ENCODE data around the gene STRADB. TPM values are rescaled to one million over a fixed set of nuclear protein-coding genes. Genes with fewer than 3 reads are reported as not detected.

The STRADB gene
- total and polyA plus RNA-seq, 2 donors from 2014 or later = 26.1 to 60.3 TPM

DNA sequence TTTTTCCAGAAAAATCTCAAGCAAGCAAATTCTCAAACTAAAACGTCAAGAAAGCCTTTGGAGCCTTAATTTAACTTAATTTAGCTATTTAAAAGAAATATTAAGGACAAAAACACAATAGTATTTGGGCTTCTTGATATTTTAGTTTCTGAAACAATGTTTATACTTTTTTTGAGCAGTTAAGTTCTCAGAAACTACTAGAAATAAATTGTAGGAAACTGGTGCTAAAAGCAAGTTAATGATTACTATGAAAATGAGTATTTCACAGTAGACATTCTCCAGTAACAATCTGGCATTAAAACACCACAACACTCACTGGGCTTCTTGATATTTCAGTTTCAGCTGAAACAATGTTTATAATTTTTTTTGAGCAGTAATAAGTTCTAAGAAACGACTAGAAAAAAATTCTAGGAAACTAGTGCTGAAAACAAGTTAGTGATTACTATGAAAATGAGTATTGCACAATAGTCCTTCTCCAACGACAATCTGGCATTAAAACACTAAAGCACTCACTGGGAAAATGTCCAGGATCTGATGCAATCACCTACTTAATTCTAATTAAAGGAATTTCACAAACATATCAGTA lies 45.4 kb upstream of the STRADB start:
- peak in 2 of 5 donors; percentile 68 to 74 for DNase-seq
- Histone ChIP-seq H3K36me3 (ENCODE audit: control insufficient read depth in 2 of 3, insufficient read depth in 3 of 3, low read length in 3 of 3) (no peaks in the 10 kb centered on the region), H3K9me3 (ENCODE audit: control insufficient read depth in 2 of 3, insufficient read depth in 1 of 3, low read length in 3 of 3) (no peaks in the 10 kb centered on the region), H3K4me3 (ENCODE audit: low read length in 3 of 3) (peak overlapping the region in 1 of 3 donors; percentile 11), H3K27ac (ENCODE audit: low read depth in 2 of 2, low read length in 2 of 2) (peak overlapping the region; percentile 71 to 87), H3K9ac (ENCODE audit: low read length in 3 of 3) (peak overlapping the region in 1 of 3 donors; percentile 19), H3K4me1 (ENCODE audit: control insufficient read depth in 2 of 3, insufficient read depth in 2 of 3, low read depth in 1 of 3, low read length in 3 of 3) (peaks cover 6 to 31% (median 15%) of the 10 kb centered on the region in 3 donors), H3K27me3 (ENCODE audit: control insufficient read depth, insufficient read depth, low read length) (no peaks in the 10 kb centered on the region)
- intact Hi-C loops (cut with DNase I) = no loop called here
- TF ChIP-seq, protein P1, sequence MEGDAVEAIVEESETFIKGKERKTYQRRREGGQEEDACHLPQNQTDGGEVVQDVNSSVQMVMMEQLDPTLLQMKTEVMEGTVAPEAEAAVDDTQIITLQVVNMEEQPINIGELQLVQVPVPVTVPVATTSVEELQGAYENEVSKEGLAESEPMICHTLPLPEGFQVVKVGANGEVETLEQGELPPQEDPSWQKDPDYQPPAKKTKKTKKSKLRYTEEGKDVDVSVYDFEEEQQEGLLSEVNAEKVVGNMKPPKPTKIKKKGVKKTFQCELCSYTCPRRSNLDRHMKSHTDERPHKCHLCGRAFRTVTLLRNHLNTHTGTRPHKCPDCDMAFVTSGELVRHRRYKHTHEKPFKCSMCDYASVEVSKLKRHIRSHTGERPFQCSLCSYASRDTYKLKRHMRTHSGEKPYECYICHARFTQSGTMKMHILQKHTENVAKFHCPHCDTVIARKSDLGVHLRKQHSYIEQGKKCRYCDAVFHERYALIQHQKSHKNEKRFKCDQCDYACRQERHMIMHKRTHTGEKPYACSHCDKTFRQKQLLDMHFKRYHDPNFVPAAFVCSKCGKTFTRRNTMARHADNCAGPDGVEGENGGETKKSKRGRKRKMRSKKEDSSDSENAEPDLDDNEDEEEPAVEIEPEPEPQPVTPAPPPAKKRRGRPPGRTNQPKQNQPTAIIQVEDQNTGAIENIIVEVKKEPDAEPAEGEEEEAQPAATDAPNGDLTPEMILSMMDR (IDR thresholded peaks at IDR 0.05; ENCODE audit: borderline replicate concordance, extremely low read depth, insufficient read depth) = no peak
- peak; percentile 98 for FAIRE-seq

DNA sequence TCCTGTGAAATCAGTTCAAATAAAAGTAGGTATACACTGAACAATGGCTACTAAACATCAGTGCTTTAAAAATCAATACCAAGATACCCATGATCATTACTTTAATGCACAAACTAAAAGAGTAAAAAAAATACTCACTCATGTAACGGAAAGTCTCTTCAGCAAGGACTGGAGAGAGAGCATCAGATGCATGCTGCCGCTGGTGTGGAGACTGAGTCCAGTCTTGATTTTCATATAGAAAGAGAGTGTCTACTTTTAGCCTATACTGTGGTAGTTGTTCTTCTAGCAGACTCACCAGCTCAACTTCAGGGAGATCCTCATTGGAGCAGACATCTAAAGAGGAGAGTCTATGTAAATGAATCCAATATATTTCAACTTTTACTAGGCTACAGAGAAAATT lies 44.3 kb upstream of the STRADB start:
- Histone ChIP-seq H3K27ac (ENCODE audit: low read depth in 2 of 2, low read length in 2 of 2) (peak overlapping the region in 1 of 2 donors; percentile 87), H3K4me3 (ENCODE audit: low read length in 3 of 3) (peak overlapping the region in 1 of 3 donors; percentile 34), H3K9me3 (ENCODE audit: control insufficient read depth in 2 of 3, insufficient read depth in 1 of 3, low read length in 3 of 3) (no peaks in the 10 kb centered on the region), H3K9ac (ENCODE audit: low read length in 3 of 3) (peak overlapping the region in 1 of 3 donors; percentile 19), H3K36me3 (ENCODE audit: control insufficient read depth in 2 of 3, insufficient read depth in 3 of 3, low read length in 3 of 3) (no peaks in the 10 kb centered on the region), H3K27me3 (ENCODE audit: control insufficient read depth, insufficient read depth, low read length) (no peaks in the 10 kb centered on the region), H3K4me1 (ENCODE audit: control insufficient read depth in 2 of 3, insufficient read depth in 2 of 3, low read depth in 1 of 3, low read length in 3 of 3) (peaks cover 0 to 25% (median 15%) of the 10 kb centered on the region in 3 donors)
- intact Hi-C loops (cut with DNase I) = no loop called here
- TF ChIP-seq, protein P1 (IDR thresholded peaks at IDR 0.05; ENCODE audit: borderline replicate concordance, extremely low read depth, insufficient read depth) = no peak
- FAIRE-seq (no peak), DNase-seq (no peak)

DNA sequence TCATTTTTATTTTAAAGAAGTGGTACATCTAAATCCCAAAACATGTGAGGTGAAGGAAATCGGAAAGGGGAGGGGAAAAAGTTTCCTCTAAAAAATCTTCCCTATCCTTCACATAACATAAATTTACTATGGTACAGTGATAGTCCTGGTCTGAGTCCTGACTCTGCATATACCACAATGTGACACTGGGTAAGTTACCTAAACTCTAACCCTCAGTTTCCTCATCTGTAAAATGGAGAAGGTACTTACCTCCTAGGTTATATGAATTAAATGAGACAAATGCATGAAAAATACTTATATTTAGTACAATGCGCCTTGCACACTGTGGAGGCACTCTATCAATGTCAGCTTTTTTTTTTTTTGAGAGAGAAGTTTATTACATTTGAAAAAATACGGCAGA lies 42.6 kb upstream of the STRADB start:
- Histone ChIP-seq H3K9ac (ENCODE audit: low read length in 3 of 3) (no peak overlapping the region), H3K27me3 (ENCODE audit: control insufficient read depth, insufficient read depth, low read length) (no peaks in the 10 kb centered on the region), H3K4me3 (ENCODE audit: low read length in 3 of 3) (no peak overlapping the region), H3K36me3 (ENCODE audit: control insufficient read depth in 2 of 3, insufficient read depth in 3 of 3, low read length in 3 of 3) (no peaks in the 10 kb centered on the region), H3K9me3 (ENCODE audit: control insufficient read depth in 2 of 3, insufficient read depth in 1 of 3, low read length in 3 of 3) (no peaks in the 10 kb centered on the region), H3K4me1 (ENCODE audit: control insufficient read depth in 2 of 3, insufficient read depth in 2 of 3, low read depth in 1 of 3, low read length in 3 of 3) (peaks cover 2 to 32% (median 14%) of the 10 kb centered on the region in 3 donors), H3K27ac (ENCODE audit: low read depth in 2 of 2, low read length in 2 of 2) (no peak overlapping the region)
- FAIRE-seq (no peak), DNase-seq (no peak)
- intact Hi-C loops (cut with DNase I) = no loop called here
- TF ChIP-seq, protein P1 (IDR thresholded peaks at IDR 0.05; ENCODE audit: borderline replicate concordance, extremely low read depth, insufficient read depth) = no peak

Data from kidney (tissue), 14 donors.